ENCODE measurements around the gene NFATC1. TPM values are rescaled to one million over a fixed set of nuclear protein-coding genes. Genes with fewer than 3 reads are reported as not detected.
"Not testable (repeated sequence)": the region's sequence is repeated elsewhere in the genome, so short reads cannot be mapped to it uniquely, and the experiment has no call there.

Gene NFATC1
- total RNA-seq, 3 donors from 2014 or later (not counting 1 experiment from before 2014, with no cell fraction given) = 35.8 to 47.4 (median 37.1) TPM

DNA sequence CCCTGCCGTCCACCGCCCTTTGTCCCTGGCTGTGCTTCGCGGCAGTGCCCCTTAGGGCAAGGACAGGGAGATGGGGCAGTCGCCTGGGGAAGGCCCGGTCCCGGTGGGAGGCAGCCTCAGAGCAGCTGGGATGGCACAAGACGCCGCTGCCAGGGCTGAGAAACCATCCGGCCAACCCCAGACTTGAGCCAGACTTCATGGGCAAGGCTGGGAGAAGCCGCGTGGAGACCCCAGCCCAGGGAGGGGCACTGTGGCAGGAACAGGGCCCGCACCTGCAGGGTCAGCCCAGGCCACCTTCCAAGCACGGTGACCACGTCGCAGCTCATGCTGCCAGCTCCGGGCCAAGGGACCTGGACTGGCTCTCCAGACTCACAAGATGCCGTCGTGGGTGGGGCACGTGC, 84.0 kb downstream of the NFATC1 start:
- ATAC-seq (no peak), DNase-seq (no peak)
- H3K9me3 Mint-ChIP-seq = no peaks in the 10 kb centered on the region
- H3K4me3 Mint-ChIP-seq = no peak overlapping the region
- Histone ChIP-seq H3K27ac (ENCODE audit: low read length) (no peak overlapping the region), H3K27me3 (ENCODE audit: control insufficient read depth, insufficient read depth, low read length) (no peaks in the 10 kb centered on the region), H3K9me3 (ENCODE audit: control insufficient read depth, insufficient read depth, low read length) (no peaks in the 10 kb centered on the region), H3K36me3 (ENCODE audit: control insufficient read depth, insufficient read depth, low read length) (peaks cover 5% of the 10 kb centered on the region), H3K4me1 (ENCODE audit: control insufficient read depth, insufficient read depth, low read length) (no peaks in the 10 kb centered on the region), H3K4me3 (ENCODE audit: low read length) (no peak overlapping the region)
- TF ChIP-seq, protein P1, sequence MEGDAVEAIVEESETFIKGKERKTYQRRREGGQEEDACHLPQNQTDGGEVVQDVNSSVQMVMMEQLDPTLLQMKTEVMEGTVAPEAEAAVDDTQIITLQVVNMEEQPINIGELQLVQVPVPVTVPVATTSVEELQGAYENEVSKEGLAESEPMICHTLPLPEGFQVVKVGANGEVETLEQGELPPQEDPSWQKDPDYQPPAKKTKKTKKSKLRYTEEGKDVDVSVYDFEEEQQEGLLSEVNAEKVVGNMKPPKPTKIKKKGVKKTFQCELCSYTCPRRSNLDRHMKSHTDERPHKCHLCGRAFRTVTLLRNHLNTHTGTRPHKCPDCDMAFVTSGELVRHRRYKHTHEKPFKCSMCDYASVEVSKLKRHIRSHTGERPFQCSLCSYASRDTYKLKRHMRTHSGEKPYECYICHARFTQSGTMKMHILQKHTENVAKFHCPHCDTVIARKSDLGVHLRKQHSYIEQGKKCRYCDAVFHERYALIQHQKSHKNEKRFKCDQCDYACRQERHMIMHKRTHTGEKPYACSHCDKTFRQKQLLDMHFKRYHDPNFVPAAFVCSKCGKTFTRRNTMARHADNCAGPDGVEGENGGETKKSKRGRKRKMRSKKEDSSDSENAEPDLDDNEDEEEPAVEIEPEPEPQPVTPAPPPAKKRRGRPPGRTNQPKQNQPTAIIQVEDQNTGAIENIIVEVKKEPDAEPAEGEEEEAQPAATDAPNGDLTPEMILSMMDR (IDR thresholded peaks at IDR 0.05) = no peak
- H3K36me3 Mint-ChIP-seq = no peaks in the 10 kb centered on the region
- WGBS (ENCODE audit: insufficient coverage) = 95% methylated on average over 20 of the region's 20 CpGs
- no peaks in the 10 kb centered on the region for H3K27me3 Mint-ChIP-seq (ENCODE audit: low read depth in 2 of 2)
- H3K27ac Mint-ChIP-seq = no peak overlapping the region
- intact Hi-C loops (cut with micrococcal nuclease) = no loop called here
- no peaks in the 10 kb centered on the region for H3K4me1 Mint-ChIP-seq

DNA sequence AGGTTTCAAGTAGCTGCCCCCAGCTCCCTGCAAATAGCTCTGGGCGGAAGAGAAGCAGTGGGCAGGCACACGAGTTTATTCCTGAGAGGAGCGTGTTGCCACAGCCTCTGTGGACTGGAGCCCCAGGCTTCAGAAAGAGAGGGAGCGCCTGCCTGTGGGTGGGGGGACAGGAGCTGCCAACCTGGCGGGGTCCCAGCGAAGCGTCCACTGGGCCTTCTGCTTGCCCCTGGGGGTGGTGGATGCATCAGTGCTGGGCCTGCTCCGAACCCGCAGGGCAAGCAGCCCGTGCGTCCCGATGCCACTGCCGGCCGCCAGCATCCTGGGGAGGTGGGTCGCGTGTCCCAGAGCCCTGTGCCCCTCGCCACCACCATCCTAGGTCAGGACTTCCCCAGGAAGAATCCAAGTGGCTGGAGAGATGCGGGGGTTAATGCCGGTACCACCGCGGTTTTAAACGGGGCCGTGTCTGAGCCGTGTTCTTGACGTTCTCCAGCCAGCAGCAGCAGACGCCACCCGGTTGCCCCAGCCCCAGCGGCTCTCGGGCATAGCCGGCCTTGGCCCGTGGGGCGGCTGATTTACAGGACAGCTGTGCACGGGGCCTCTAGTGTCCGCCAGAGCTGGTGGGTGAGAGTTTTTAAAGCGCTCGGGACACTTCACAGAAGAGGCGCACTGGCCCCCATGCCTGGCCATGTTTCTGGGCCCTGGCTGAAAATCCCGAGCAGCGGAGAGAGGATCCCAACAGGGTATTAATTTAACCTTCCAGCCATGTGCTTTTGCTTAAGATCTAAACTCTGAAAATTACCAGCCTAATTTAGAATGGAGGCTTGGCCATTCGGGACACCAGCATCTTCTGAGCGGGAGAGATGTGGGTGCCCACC, 84.7 kb downstream of the NFATC1 start:
- DNase-seq = no peak
- 96% methylated on average over 41 of the region's 41 CpGs for WGBS (ENCODE audit: insufficient coverage)
- no peak overlapping the region for H3K4me3 Mint-ChIP-seq
- peaks cover 5% of the 10 kb centered on the region for H3K36me3 ChIP-seq (ENCODE audit: control insufficient read depth, insufficient read depth, low read length)
- H3K4me3 ChIP-seq (ENCODE audit: low read length) = no peak overlapping the region
- no peaks in the 10 kb centered on the region for H3K9me3 Mint-ChIP-seq
- H3K27ac Mint-ChIP-seq = no peak overlapping the region
- no peak overlapping the region for H3K27ac ChIP-seq (ENCODE audit: low read length)
- TF ChIP-seq, protein P1 (IDR thresholded peaks at IDR 0.05) = no peak
- H3K27me3 ChIP-seq (ENCODE audit: control insufficient read depth, insufficient read depth, low read length) = no peaks in the 10 kb centered on the region
- intact Hi-C loops (cut with micrococcal nuclease) = no loop called here
- H3K4me1 ChIP-seq (ENCODE audit: control insufficient read depth, insufficient read depth, low read length) = no peaks in the 10 kb centered on the region
- ATAC-seq = no peak
- H3K9me3 ChIP-seq (ENCODE audit: control insufficient read depth, insufficient read depth, low read length) = no peaks in the 10 kb centered on the region
- H3K36me3 Mint-ChIP-seq = no peaks in the 10 kb centered on the region
- H3K27me3 Mint-ChIP-seq (ENCODE audit: low read depth in 2 of 2) = no peaks in the 10 kb centered on the region
- no peaks in the 10 kb centered on the region for H3K4me1 Mint-ChIP-seq

DNA sequence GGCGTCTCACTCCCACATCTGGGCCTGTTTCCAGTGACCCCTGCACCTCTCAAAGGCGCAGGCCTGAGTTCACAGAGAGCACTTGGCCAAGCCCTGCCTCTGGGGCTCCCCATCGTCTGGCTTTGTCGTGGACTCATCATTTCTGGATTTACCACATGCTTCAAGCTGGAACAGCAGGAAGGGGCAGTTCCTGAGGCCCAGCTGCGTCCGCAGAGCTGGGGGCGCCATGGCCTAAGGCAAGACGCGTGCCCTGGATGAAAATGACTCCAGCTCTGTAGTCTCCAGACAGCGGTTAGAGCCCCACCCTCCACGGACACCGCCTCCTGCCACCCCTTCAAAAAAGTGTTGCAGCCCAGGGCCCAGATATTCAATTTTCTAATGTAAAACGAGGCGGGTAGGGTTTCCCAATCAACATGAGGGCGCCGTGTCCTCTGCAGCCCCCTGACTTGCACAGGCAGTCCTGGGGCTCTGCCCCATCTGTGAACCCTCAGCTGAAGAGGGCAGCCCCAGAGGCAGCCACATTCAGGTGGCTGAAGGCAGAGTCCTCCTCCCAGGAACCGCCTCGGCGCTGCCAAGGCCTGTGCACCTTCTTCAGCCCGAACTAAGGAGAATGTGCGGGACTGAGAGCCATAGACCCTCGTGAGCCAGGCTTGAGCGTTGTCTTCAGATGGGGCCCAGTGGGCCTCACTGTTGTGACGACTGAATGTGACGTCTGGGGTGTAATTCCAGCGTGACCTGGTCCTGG, 85.5 kb downstream of the NFATC1 start:
- Mint-ChIP-seq H3K9me3 (no peaks in the 10 kb centered on the region), H3K36me3 (no peaks in the 10 kb centered on the region), H3K27ac (no peak overlapping the region), H3K27me3 (ENCODE audit: low read depth in 2 of 2) (no peaks in the 10 kb centered on the region), H3K4me3 (no peak overlapping the region), H3K4me1 (no peaks in the 10 kb centered on the region)
- no peak overlapping the region for H3K4me3 ChIP-seq (ENCODE audit: low read length)
- no peaks in the 10 kb centered on the region for H3K4me1 ChIP-seq (ENCODE audit: control insufficient read depth, insufficient read depth, low read length)
- no peak overlapping the region for H3K27ac ChIP-seq (ENCODE audit: low read length)
- no peaks in the 10 kb centered on the region for H3K9me3 ChIP-seq (ENCODE audit: control insufficient read depth, insufficient read depth, low read length)
- DNase-seq (no peak), ATAC-seq (no peak)
- peaks cover 10% of the 10 kb centered on the region for H3K36me3 ChIP-seq (ENCODE audit: control insufficient read depth, insufficient read depth, low read length)
- intact Hi-C loops (cut with micrococcal nuclease) = no loop called here
- TF ChIP-seq, protein P1 (IDR thresholded peaks at IDR 0.05) = no peak
- 94% methylated on average over 26 of the region's 26 CpGs for WGBS (ENCODE audit: insufficient coverage)
- no peaks in the 10 kb centered on the region for H3K27me3 ChIP-seq (ENCODE audit: control insufficient read depth, insufficient read depth, low read length)

DNA sequence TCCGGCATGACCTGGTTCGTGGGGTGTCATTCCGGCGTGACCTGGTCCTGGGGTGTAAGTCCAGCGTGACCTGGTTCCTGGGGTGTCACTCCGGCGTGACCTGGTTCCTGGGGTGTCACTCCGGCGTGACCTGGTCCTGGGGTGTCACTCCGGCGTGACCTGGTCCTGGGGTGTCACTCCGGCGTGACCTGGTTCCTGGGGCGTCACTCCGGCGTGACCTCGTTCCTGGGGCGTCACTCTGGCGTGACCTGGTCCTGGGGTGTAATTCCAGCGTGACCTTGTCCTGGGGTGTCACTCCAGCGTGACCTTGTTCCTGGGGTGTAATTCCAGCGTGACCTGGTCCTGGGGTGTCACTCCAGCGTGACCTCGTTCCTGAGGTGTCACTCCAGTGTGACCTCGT, 87.7 kb downstream of the NFATC1 start:
- not testable (repeated sequence) for H3K27ac ChIP-seq (ENCODE audit: low read length); H3K4me3 Mint-ChIP-seq
- 94% methylated on average over 25 of the region's 25 CpGs for WGBS (ENCODE audit: insufficient coverage)

More for the DNA sequence above, 87.7 kb downstream of the NFATC1 start:
- ATAC-seq; H3K27ac Mint-ChIP-seq; H3K4me1 Mint-ChIP-seq; H3K4me1 ChIP-seq (ENCODE audit: control insufficient read depth, insufficient read depth, low read length); H3K4me3 ChIP-seq (ENCODE audit: low read length); H3K27me3 ChIP-seq (ENCODE audit: control insufficient read depth, insufficient read depth, low read length); H3K27me3 Mint-ChIP-seq (ENCODE audit: low read depth in 2 of 2); H3K36me3 Mint-ChIP-seq; H3K9me3 ChIP-seq (ENCODE audit: control insufficient read depth, insufficient read depth, low read length); H3K9me3 Mint-ChIP-seq; DNase-seq; intact Hi-C loops (cut with micrococcal nuclease): not testable (repeated sequence)
- peaks cover 24% of the 10 kb centered on the region for H3K36me3 ChIP-seq (ENCODE audit: control insufficient read depth, insufficient read depth, low read length)
